SK-N-DZ (cell line): Measurements from ENCODE around the gene TMEM87B.

Experiments used
- DNase-seq: peaks from one replicate; pipeline ENCODE4 v3.0.0-alpha.2; 2015; ENCODE audit warnings: low spot score

TMEM87B gene

GRCh38 chr2:112151271-112151670 is 96.2 kb downstream of the TMEM87B start:
- no peak for DNase-seq

- DNase-seq = no peak
These were observed 96.8 kb downstream of the TMEM87B start for GRCh38 chr2:112151701-112152440.

GRCh38 chr2:112152476-112153178 is 97.6 kb downstream of the TMEM87B start:
- DNase-seq = no peak

- DNase-seq = no peak
These were observed 98.1 kb downstream of the TMEM87B start for GRCh38 chr2:112153179-112153490.

GRCh38 chr2:112153501-112153900 is 98.4 kb downstream of the TMEM87B start:
- DNase-seq = no peak

GRCh38 chr2:112154246-112155117 is 99.4 kb downstream of the TMEM87B start:
- DNase-seq = no peak

GRCh38 chr2:112155331-112156151 is 100.5 kb downstream of the TMEM87B start:
- no peak for DNase-seq

GRCh38 chr2:112156152-112156986 is 101.3 kb downstream of the TMEM87B start:
- DNase-seq = no peak

GRCh38 chr2:112157472-112157871 is 102.4 kb downstream of the TMEM87B start:
- DNase-seq = no peak

- no peak for DNase-seq
These were observed 104.4 kb downstream of the TMEM87B start for GRCh38 chr2:112159454-112159921.

GRCh38 chr2:112160283-112161250 is 105.5 kb downstream of the TMEM87B start:
- no peak for DNase-seq

GRCh38 chr2:112161431-112162145 is 106.5 kb downstream of the TMEM87B start:
- no peak for DNase-seq

- DNase-seq = no peak
These were observed 107.3 kb downstream of the TMEM87B start for GRCh38 chr2:112162341-112162740.

- no peak for DNase-seq
These were observed 107.9 kb downstream of the TMEM87B start for GRCh38 chr2:112162956-112163355.

- no peak for DNase-seq
These were observed 108.5 kb downstream of the TMEM87B start for GRCh38 chr2:112163541-112163981.

GRCh38 chr2:112164876-112165275 is 109.8 kb downstream of the TMEM87B start:
- DNase-seq = no peak

- no peak for DNase-seq
These were observed 110.2 kb downstream of the TMEM87B start for GRCh38 chr2:112165296-112165695.

- no peak for DNase-seq
These were observed 111.9 kb downstream of the TMEM87B start for GRCh38 chr2:112166806-112167499.
